GM12875 (cell line): ENCODE data around the gene CNTD1.

Experiments used
- H3K4me3 ChIP-seq: one replicate; pipeline ENCODE4 v1.5.1; 2011; ENCODE audit warnings: low read depth, low read length, control low read depth
- TF ChIP-seq, protein P1 (sequence below): IDR thresholded peaks from 2 replicates; pipeline ENCODE4 v1.5.1; 2011; ENCODE audit warnings: low read depth, mild to moderate bottlenecking, control low read depth, inconsistent platforms, low read length, moderate library complexity, borderline replicate concordance; ENCODE audit not compliant: insufficient read depth

The CNTD1 gene

DNA sequence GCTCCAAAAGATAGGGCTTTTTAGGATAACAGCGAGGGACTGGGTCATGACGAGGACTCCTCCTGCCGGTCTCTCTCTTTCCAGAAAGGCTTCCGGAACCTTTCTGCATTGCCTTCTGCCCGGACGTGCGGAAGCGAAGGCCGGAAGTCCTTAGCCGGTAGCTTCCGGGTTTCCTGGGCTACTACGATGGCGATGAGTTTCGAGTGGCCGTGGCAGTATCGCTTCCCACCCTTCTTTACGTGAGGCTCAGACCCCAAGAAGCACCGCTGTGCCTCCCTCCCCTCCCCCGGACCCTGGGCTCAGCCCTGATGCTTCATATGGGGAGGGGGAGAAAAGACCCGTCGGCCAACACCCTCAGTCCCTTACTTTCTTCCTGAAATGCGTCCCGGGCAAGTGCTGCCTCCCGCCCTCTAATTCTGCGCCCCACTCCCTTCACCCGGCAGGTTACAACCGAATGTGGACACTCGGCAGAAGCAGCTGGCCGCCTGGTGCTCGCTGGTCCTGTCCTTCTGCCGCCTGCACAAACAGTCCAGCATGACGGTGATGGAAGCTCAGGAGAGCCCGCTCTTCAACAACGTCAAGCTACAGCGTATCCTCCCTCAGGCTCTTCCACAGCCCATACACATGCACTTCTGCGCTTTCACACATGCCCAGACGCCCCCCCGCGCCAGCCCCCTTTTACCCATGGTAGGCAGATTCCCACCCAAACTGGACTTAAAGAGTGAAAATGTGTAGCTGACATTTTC is 25.2 kb upstream of the CNTD1 start, which contains the start of gene VPS25:
VPS25 (plus strand) TSS at position 160 of the 746 bp plus-strand sequence; CDS start at position 187, 27 bp downstream.
- H3K4me3 ChIP-seq: peak within 1 kb of the TSS; percentile 71
- TF ChIP-seq, protein P1, sequence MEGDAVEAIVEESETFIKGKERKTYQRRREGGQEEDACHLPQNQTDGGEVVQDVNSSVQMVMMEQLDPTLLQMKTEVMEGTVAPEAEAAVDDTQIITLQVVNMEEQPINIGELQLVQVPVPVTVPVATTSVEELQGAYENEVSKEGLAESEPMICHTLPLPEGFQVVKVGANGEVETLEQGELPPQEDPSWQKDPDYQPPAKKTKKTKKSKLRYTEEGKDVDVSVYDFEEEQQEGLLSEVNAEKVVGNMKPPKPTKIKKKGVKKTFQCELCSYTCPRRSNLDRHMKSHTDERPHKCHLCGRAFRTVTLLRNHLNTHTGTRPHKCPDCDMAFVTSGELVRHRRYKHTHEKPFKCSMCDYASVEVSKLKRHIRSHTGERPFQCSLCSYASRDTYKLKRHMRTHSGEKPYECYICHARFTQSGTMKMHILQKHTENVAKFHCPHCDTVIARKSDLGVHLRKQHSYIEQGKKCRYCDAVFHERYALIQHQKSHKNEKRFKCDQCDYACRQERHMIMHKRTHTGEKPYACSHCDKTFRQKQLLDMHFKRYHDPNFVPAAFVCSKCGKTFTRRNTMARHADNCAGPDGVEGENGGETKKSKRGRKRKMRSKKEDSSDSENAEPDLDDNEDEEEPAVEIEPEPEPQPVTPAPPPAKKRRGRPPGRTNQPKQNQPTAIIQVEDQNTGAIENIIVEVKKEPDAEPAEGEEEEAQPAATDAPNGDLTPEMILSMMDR: no peak

DNA sequence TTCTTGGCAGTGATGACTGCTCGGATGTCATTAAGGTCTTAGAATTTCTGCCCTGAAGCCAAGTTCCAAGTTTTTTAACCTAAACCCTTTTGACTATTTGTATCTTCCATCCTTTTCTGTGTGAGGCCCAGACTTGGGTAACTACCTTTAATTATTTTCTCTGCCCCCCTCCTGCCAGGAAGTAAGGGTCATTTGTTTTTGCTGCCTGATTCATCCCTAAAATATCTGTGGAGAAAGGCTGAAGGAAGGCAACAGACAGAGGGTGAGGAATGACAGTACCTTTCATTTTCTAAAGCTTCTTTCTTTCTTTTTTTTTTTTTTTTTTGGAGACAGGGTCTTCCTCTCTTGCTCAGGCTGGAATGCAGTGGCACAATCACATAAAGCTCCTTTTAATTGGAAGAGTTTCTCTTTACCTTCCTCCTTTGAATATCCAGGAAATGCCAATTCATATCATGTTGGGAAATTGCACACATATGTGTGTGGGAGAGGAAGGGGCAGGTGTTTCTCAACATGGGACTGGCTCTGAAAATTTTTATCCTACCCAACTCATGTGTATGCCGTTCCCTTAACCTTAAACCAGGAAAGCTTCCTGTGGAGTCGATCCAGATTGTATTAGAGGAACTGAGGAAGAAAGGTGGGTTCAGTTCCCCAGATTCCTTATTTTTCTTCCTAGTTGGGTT is 24.5 kb upstream of the CNTD1 start:
- TF ChIP-seq, protein P1: no peak
- peak overlapping the region; percentile 71 for H3K4me3 ChIP-seq

DNA sequence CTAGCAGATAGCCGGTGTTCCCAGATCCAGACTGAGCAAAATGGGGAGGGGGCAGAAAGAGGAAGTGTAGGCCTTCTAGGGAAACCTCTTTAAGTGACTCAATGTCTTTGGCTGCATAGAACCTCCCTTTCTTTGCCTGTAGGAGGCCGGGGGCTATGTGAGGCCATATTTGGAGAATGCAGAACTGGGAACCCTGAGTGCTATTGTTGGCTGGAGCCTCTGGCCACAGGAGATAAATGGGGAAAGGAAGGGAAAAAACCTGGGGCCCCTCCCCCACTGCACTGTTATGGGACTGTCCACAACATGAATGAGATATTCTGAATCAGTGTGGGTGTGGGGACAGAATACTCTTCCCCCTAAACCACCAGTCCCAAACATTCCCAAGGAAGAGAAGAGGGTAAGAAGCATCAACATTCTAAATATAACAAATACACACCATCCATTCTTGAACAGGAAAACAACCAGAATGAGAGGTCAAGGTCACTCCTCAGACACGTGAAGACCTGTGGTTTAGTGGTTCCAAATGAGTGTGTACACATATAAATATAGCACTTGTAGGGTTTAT is 23.0 kb upstream of the CNTD1 start:
- TF ChIP-seq, protein P1: no peak
- no peak overlapping the region for H3K4me3 ChIP-seq

DNA sequence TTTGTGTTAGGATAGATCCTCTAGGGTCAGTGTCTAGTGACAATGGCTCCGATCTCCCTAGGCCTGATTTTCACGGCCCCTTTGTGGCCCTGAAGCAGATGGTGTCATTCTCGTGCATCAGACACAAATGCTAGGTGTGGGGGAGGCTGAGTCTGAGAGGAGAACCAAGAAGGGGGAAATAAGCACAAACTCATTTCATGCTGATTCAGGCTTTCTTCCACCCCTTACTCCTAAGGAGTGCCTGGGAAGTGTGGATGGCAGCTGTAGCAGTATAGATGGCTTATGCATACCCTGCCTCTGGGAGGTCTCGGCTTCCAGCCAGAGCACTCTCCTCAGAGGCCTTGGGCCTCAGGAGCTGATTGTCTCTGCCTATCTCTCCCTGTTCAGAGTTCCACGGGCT is 20.1 kb upstream of the CNTD1 start:
- TF ChIP-seq, protein P1: no peak
- H3K4me3 ChIP-seq: no peak overlapping the region

DNA sequence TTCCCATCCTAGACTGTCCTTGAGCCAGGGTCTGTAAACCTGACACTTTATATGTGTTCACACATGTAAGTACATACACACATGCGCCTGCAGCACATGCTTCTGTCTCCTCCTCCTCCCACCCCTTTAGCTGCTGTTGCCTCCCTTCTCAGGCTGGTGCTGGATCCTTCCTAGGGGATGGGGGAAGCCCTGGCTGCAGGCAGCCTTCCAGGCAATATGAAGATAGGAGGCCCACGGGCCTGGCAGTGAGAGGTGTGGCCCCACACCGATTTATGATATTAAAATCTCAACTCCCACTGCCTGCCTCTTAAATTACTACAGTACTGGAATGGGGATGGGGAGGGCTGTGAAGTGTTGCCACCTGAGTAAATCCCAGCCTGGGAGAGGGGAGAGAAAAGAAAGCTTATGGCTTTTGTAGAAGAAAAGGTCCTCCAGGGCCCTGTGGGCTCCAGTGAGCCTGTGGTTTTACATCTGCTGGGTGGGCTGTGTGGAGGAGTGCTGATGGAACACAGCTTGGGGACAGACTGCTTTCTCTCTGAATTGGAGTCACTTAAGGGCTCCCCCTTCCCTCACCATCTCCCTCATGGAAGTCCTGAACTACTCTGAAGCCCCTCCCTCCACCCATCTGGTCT is 19.2 kb upstream of the CNTD1 start:
- H3K4me3 ChIP-seq: no peak overlapping the region

DNA sequence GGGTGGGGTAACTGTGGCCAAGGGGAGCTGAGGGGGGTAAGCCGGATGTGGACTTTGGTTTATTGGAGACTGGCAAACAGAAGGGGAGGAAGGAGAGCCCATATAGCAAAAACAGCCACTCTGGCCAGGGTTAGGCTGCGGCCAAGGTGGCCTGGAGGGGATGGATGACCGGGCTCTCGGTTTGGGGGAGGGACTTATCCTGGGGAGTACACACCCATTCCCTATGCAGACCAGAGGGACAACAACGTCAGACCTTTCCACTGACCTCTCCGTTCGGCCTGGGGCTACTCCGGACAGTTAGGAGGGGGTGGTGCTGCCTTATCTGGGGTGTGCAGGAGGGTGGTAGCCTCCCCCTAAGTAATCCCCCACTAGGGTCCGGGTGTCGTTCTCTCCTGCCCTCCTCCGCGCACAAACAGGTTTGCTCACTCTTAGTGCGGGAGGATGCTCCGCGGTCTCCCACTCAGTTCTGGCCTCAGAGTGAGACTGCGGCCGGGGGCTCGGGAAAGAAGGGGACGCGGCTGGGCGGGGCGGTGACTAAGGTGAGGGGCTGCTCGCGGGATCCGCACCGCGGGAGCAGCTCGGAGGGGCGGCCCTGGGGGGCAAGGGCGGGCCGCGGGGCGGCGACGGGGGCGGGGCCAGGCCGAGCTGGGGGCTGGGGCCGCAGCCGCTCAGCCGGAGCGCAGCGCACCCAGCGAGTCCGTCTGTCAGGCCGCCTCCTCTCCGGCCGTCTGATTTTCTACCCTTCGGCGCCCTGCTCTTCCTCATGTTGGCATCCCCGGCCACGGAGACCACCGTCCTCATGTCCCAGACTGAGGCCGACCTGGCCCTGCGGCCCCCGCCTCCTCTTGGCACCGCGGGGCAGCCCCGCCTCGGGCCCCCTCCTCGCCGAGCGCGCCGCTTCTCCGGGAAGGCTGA is 18.5 kb upstream of the CNTD1 start, which contains the start of gene WNK4:
WNK4 (plus strand) TSS at position 675 of the 915 bp plus-strand sequence; CDS start at position 764, 89 bp downstream.
- TF ChIP-seq, protein P1: no peak
- H3K4me3 ChIP-seq: no peak within 1 kb of the TSS

More for the DNA sequence above, 19.2 kb upstream of the CNTD1 start:
- TF ChIP-seq, protein P1: no peak
